ENCODE measurements around the gene VSTM4.

Gene VSTM4

DNA sequence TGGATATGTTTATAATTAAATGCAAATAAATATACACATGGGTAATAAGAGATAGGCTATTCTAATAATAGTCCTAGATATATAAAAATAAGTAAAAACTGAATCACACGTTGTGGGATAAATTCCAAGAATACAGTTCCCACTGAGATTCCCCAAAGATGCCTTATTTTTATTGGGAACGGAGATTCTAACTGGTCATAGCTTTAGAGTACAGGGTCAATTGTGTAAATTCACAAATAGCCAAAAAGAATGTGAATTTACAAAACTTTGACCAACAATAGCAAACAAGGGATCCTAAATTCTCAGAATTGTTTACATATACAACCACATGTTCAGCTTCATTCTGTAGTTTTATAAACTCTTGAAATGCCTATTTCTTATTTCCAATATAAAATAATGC lies 65.0 kb downstream of the VSTM4 start:
- H3K27me3 ChIP-seq (ENCODE audit: control insufficient read depth in 1 of 2, insufficient read depth in 1 of 2, low read length in 2 of 2) = no peaks in the 10 kb centered on the region
- DNase-seq = no peak
- H2BK120ac ChIP-seq (ENCODE audit: low read depth, low read length) = no peak overlapping the region
- no peak overlapping the region for H4K91ac ChIP-seq (ENCODE audit: low read length)
- H3K14ac ChIP-seq (ENCODE audit: low read length in 2 of 2) = no peak overlapping the region
- no peak overlapping the region for H3K23ac ChIP-seq (ENCODE audit: low read length in 2 of 2)
- no peaks in the 10 kb centered on the region for H3K79me1 ChIP-seq (replicated peaks; ENCODE audit: low read length, poor library complexity, severe bottlenecking)
- H3K36me3 ChIP-seq (ENCODE audit: control insufficient read depth in 1 of 2, insufficient read depth in 2 of 2, low read depth in 1 of 2, low read length in 2 of 2) = peaks cover 0 to 37% of the 10 kb centered on the region in 2 experiments
- no CpG with 5 or more reads among the region's 2 CpGs for WGBS
- H2BK15ac ChIP-seq (ENCODE audit: low read depth, poor library complexity, severe bottlenecking) = no peak overlapping the region
- H3K4ac ChIP-seq (ENCODE audit: low read depth in 1 of 2, low read length in 2 of 2) = no peak overlapping the region
- H2AK5ac ChIP-seq (ENCODE audit: low read length, severe bottlenecking) = no peak overlapping the region
- H2BK12ac ChIP-seq (ENCODE audit: low read length in 2 of 2) = no peak overlapping the region
- H3K4me2 ChIP-seq (ENCODE audit: low read length, poor library complexity, severe bottlenecking) = no peak overlapping the region
- no peak overlapping the region for H4K8ac ChIP-seq (ENCODE audit: low read length)
- no peaks in the 10 kb centered on the region for H3K9me3 ChIP-seq (ENCODE audit: control insufficient read depth, low read length)
- H3K27ac ChIP-seq (ENCODE audit: low read length, poor library complexity, severe bottlenecking) = no peak overlapping the region
- H3K4me3 ChIP-seq (ENCODE audit: insufficient read depth in 1 of 2, low read depth in 1 of 2, low read length in 2 of 2) = no peak overlapping the region
- no peak overlapping the region for H2AFZ ChIP-seq (ENCODE audit: low read depth, low read length)
- H3K18ac ChIP-seq (ENCODE audit: low read depth in 1 of 2, low read length in 2 of 2) = no peak overlapping the region
- no peak overlapping the region for H2BK5ac ChIP-seq (ENCODE audit: low read depth, low read length, poor library complexity, severe bottlenecking)
- H3K9ac ChIP-seq (ENCODE audit: low read length) = no peak overlapping the region
- no peaks in the 10 kb centered on the region for H3K4me1 ChIP-seq (ENCODE audit: control insufficient read depth, insufficient read depth, low read depth, low read length)

DNA sequence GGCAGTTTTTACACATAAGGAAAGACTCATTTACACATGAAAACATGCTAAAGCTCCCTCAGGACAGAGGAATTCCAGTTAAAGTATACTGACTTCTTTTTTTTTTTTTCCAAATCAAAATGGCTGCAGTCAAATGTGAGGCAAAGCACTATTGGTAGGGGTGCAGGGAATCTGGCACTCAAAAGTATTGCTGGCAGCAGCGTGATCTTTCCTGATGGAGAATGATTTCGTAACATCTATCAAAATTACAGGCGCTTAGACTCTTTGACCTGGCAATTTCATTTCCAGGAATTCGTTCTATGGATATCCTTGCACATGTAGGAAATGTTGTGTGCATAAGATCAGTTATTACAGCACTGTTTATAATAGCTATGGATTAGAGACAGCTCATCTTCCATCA lies 65.7 kb downstream of the VSTM4 start:
- no peak overlapping the region for H3K4me2 ChIP-seq (ENCODE audit: low read length, poor library complexity, severe bottlenecking)
- no peak for DNase-seq
- 85% methylated on average over 4 of the region's 4 CpGs for WGBS
- H2BK12ac ChIP-seq (ENCODE audit: low read length in 2 of 2) = no peak overlapping the region
- H2AK5ac ChIP-seq (ENCODE audit: low read length, severe bottlenecking) = no peak overlapping the region
- H3K9me3 ChIP-seq (ENCODE audit: control insufficient read depth, low read length) = no peaks in the 10 kb centered on the region
- H3K79me1 ChIP-seq (replicated peaks; ENCODE audit: low read length, poor library complexity, severe bottlenecking) = no peaks in the 10 kb centered on the region
- H2BK15ac ChIP-seq (ENCODE audit: low read depth, poor library complexity, severe bottlenecking) = no peak overlapping the region
- peaks cover 0 to 40% of the 10 kb centered on the region in 2 experiments for H3K36me3 ChIP-seq (ENCODE audit: control insufficient read depth in 1 of 2, insufficient read depth in 2 of 2, low read depth in 1 of 2, low read length in 2 of 2)
- H3K27ac ChIP-seq (ENCODE audit: low read length, poor library complexity, severe bottlenecking) = no peak overlapping the region
- H2AFZ ChIP-seq (ENCODE audit: low read depth, low read length) = no peak overlapping the region
- H3K4me1 ChIP-seq (ENCODE audit: control insufficient read depth, insufficient read depth, low read depth, low read length) = no peaks in the 10 kb centered on the region
- H3K27me3 ChIP-seq (ENCODE audit: control insufficient read depth in 1 of 2, insufficient read depth in 1 of 2, low read length in 2 of 2) = no peaks in the 10 kb centered on the region
- no peak overlapping the region for H3K14ac ChIP-seq (ENCODE audit: low read length in 2 of 2)
- H2BK120ac ChIP-seq (ENCODE audit: low read depth, low read length) = no peak overlapping the region
- no peak overlapping the region for H4K91ac ChIP-seq (ENCODE audit: low read length)
- H3K4ac ChIP-seq (ENCODE audit: low read depth in 1 of 2, low read length in 2 of 2) = no peak overlapping the region
- no peak overlapping the region for H3K18ac ChIP-seq (ENCODE audit: low read depth in 1 of 2, low read length in 2 of 2)
- H4K8ac ChIP-seq (ENCODE audit: low read length) = no peak overlapping the region
- no peak overlapping the region for H3K23ac ChIP-seq (ENCODE audit: low read length in 2 of 2)
- H3K9ac ChIP-seq (ENCODE audit: low read length) = no peak overlapping the region
- no peak overlapping the region for H3K4me3 ChIP-seq (ENCODE audit: insufficient read depth in 1 of 2, low read depth in 1 of 2, low read length in 2 of 2)
- H2BK5ac ChIP-seq (ENCODE audit: low read depth, low read length, poor library complexity, severe bottlenecking) = no peak overlapping the region

DNA sequence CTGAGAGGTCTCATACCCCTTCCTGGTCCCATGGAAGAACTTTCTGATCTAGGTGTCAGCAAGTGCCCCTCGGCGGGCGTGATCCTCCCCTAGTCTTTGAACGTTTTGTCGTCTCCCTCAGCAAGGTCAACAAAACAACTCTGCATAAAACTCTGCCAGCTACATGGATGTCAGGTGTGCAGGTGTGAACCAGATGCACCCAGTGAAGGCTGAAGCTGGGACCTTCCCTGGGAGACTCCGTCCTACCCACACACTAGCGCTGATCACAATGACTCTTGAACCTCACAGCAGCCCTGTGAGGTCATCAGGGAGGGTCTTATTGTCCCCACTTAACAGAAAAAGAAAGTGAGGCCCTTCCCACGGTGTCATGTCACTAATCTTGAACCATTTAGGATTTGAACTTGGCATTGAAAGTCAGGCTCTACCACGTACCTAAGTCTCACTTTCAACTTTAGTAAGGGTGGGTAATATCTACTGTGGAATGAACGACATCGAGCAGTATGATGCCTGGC lies 68.1 kb downstream of the VSTM4 start:
- Histone ChIP-seq H3K36me3 (ENCODE audit: control insufficient read depth in 1 of 2, insufficient read depth in 2 of 2, low read depth in 1 of 2, low read length in 2 of 2) (peaks cover 0 to 50% of the 10 kb centered on the region in 2 experiments), H3K9ac (ENCODE audit: low read length) (no peak overlapping the region), H3K4me3 (ENCODE audit: insufficient read depth in 1 of 2, low read depth in 1 of 2, low read length in 2 of 2) (no peak overlapping the region), H3K27ac (ENCODE audit: low read length, poor library complexity, severe bottlenecking) (no peak overlapping the region), H2BK120ac (ENCODE audit: low read depth, low read length) (no peak overlapping the region), H3K79me1 (replicated peaks; ENCODE audit: low read length, poor library complexity, severe bottlenecking) (no peaks in the 10 kb centered on the region), H3K9me3 (ENCODE audit: control insufficient read depth, low read length) (peaks cover 7% of the 10 kb centered on the region), H3K27me3 (ENCODE audit: control insufficient read depth in 1 of 2, insufficient read depth in 1 of 2, low read length in 2 of 2) (no peaks in the 10 kb centered on the region), H3K4me2 (ENCODE audit: low read length, poor library complexity, severe bottlenecking) (no peak overlapping the region), H2BK5ac (ENCODE audit: low read depth, low read length, poor library complexity, severe bottlenecking) (no peak overlapping the region), H4K91ac (ENCODE audit: low read length) (no peak overlapping the region), H2BK12ac (ENCODE audit: low read length in 2 of 2) (no peak overlapping the region), H3K14ac (ENCODE audit: low read length in 2 of 2) (no peak overlapping the region), H3K18ac (ENCODE audit: low read depth in 1 of 2, low read length in 2 of 2) (no peak overlapping the region), H4K8ac (ENCODE audit: low read length) (no peak overlapping the region), H2BK15ac (ENCODE audit: low read depth, poor library complexity, severe bottlenecking) (no peak overlapping the region), H3K4ac (ENCODE audit: low read depth in 1 of 2, low read length in 2 of 2) (no peak overlapping the region), H2AFZ (ENCODE audit: low read depth, low read length) (no peak overlapping the region), H3K23ac (ENCODE audit: low read length in 2 of 2) (no peak overlapping the region), H3K4me1 (ENCODE audit: control insufficient read depth, insufficient read depth, low read depth, low read length) (no peaks in the 10 kb centered on the region), H2AK5ac (ENCODE audit: low read length, severe bottlenecking) (no peak overlapping the region)
- WGBS = 90% methylated on average over 9 of the region's 11 CpGs
- no peak for DNase-seq

DNA sequence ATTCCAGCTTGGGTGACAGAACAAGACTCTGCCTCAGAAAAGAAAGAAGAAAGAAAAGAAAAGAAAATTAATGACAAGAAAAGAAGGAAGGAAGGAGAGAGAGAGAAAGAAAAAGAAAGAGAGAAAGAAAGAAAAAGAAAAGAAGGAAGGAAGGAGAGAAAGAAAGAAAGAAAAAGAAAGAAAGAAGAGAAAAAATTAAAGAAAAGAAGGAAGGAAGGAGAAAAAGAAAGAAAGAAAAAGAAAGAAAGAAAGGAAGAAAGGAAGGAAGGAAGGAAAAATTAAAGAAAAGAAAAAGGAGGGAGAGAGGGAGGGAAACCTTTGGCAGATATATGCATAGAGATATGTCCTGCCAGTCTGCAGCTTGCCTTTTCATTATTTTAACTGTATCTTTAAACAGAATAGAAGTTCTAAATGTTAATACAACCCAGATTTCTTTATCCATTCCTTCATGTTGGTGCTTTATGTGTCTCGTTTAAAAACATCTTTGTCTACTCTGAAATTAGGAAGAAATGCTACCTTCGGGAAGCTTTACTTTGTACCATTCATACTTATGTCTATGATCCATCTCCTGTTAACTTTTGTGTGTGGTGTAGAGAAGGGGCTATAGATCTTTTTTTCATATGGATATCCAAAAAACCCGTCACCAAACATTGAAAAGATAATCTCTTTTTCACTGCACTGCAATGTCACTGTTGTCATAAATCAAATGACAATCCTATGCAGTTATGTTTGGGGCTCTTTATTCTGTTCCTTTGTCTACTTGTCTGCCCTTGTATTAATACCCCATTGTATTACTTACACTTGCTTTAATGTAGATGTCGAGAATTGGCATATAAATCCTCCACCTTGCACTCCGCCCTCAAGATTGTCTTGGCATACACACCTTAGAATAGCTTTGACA lies 70.8 kb downstream of the VSTM4 start:
- H2BK12ac ChIP-seq (ENCODE audit: low read length in 2 of 2) = no peak overlapping the region

More for the DNA sequence above, 70.8 kb downstream of the VSTM4 start:
- no peak for DNase-seq
- Histone ChIP-seq H4K91ac (ENCODE audit: low read length) (no peak overlapping the region), H4K8ac (ENCODE audit: low read length) (no peak overlapping the region), H3K36me3 (ENCODE audit: control insufficient read depth in 1 of 2, insufficient read depth in 2 of 2, low read depth in 1 of 2, low read length in 2 of 2) (peaks cover 0 to 59% of the 10 kb centered on the region in 2 experiments), H3K27ac (ENCODE audit: low read length, poor library complexity, severe bottlenecking) (no peak overlapping the region), H3K23ac (ENCODE audit: low read length in 2 of 2) (no peak overlapping the region), H3K4ac (ENCODE audit: low read depth in 1 of 2, low read length in 2 of 2) (no peak overlapping the region), H3K4me1 (ENCODE audit: control insufficient read depth, insufficient read depth, low read depth, low read length) (no peaks in the 10 kb centered on the region), H2AK5ac (ENCODE audit: low read length, severe bottlenecking) (no peak overlapping the region), H2BK15ac (ENCODE audit: low read depth, poor library complexity, severe bottlenecking) (no peak overlapping the region), H2BK120ac (ENCODE audit: low read depth, low read length) (no peak overlapping the region), H3K4me2 (ENCODE audit: low read length, poor library complexity, severe bottlenecking) (no peak overlapping the region), H3K9me3 (ENCODE audit: control insufficient read depth, low read length) (peaks cover 7% of the 10 kb centered on the region), H2BK5ac (ENCODE audit: low read depth, low read length, poor library complexity, severe bottlenecking) (no peak overlapping the region), H3K18ac (ENCODE audit: low read depth in 1 of 2, low read length in 2 of 2) (no peak overlapping the region), H3K4me3 (ENCODE audit: insufficient read depth in 1 of 2, low read depth in 1 of 2, low read length in 2 of 2) (no peak overlapping the region), H3K79me1 (replicated peaks; ENCODE audit: low read length, poor library complexity, severe bottlenecking) (no peaks in the 10 kb centered on the region), H3K9ac (ENCODE audit: low read length) (no peak overlapping the region), H2AFZ (ENCODE audit: low read depth, low read length) (no peak overlapping the region), H3K14ac (ENCODE audit: low read length in 2 of 2) (no peak overlapping the region), H3K27me3 (ENCODE audit: control insufficient read depth in 1 of 2, insufficient read depth in 1 of 2, low read length in 2 of 2) (no peaks in the 10 kb centered on the region)
- 65% methylated on average over 4 of the region's 5 CpGs for WGBS

Measured in mesenchymal stem cell (in vitro differentiated cells and primary cell).